Liver (tissue), 9 donors: ENCODE results near the gene ANKLE1. TPM values are rescaled to one million over a fixed set of nuclear protein-coding genes. Genes with fewer than 3 reads are reported as not detected.

ENCODE experiments used
- DNase-seq: peaks from one replicate; pipeline ENCODE4 v3.0.0-alpha.2; 2017; ENCODE audit warnings: low spot score
- H3K27ac ChIP-seq, 2 donors: one replicate each; pipeline ENCODE4 v1.7.0; 2013; ENCODE audit warnings: inconsistent platforms in 2 of 2, low read length in 2 of 2, control low read depth in 1 of 2, low read depth in 1 of 2, mild to moderate bottlenecking in 1 of 2
- H3K27me3 ChIP-seq, 4 donors: one replicate each; pipeline versions ENCODE4 v1.6.1 to v1.7.0; 2013; ENCODE audit warnings: low read length in 3 of 4, inconsistent platforms in 1 of 4, mild to moderate bottlenecking in 1 of 4, moderate library complexity in 1 of 4; ENCODE audit not compliant: control insufficient read depth in 4 of 4, insufficient read depth in 4 of 4
- H3K36me3 ChIP-seq, 4 donors: one replicate each; pipeline versions ENCODE4 v1.6.1 to v1.7.0; 2013; ENCODE audit warnings: low read length in 3 of 4, mild to moderate bottlenecking in 3 of 4, low read depth in 1 of 4, moderate library complexity in 1 of 4; ENCODE audit not compliant: control insufficient read depth in 4 of 4, insufficient read depth in 3 of 4
- H3K4me1 ChIP-seq, 4 donors: one replicate each; pipeline versions ENCODE4 v1.6.1 to v1.7.0; 2013; ENCODE audit warnings: low read length in 3 of 4, mild to moderate bottlenecking in 3 of 4, moderate library complexity in 1 of 4; ENCODE audit not compliant: control insufficient read depth in 4 of 4, insufficient read depth in 4 of 4
- H3K4me3 ChIP-seq, 3 donors: one replicate each; pipeline versions ENCODE4 v1.6.1 to v1.7.0; 2013; ENCODE audit warnings: low read length in 3 of 3, control low read depth in 1 of 3, low read depth in 1 of 3, mild to moderate bottlenecking in 1 of 3
- H3K9ac ChIP-seq, 2 donors: one replicate each; pipeline ENCODE4 v1.7.0; 2013; ENCODE audit warnings: low read length in 2 of 2, mild to moderate bottlenecking in 2 of 2, moderate library complexity in 2 of 2, control low read depth in 1 of 2, low read depth in 1 of 2
- H3K9me3 ChIP-seq, 4 donors: one replicate each; pipeline versions ENCODE4 v1.6.1 to v1.7.0; 2013; ENCODE audit warnings: low read length in 3 of 4; ENCODE audit not compliant: control insufficient read depth in 4 of 4
- ATF3 ChIP-seq: IDR thresholded peaks from 2 replicates; pipeline ENCODE4 v1.6.1; 2016; ENCODE audit warnings: antibody characterized with exemption
- CTCF ChIP-seq: fragments of 150-350 bp; IDR thresholded peaks from 2 replicates; pipeline ENCODE4 v1.5.1; 2017; ENCODE audit warnings: improper control_type of control experiment, low read depth, low read length; ENCODE audit not compliant: missing input control
- EGR1 ChIP-seq, 2 donors: IDR thresholded peaks; 2 replicates each; pipeline ENCODE4 v1.6.1; 2016 to 2018; ENCODE audit warnings: antibody characterized with exemption in 2 of 2, low read depth in 2 of 2
- FOXA1 ChIP-seq: IDR thresholded peaks from 2 replicates; pipeline ENCODE4 v1.6.1; 2016; ENCODE audit warnings: antibody characterized with exemption
- GABPA ChIP-seq, 2 donors: IDR thresholded peaks in 1 of 2; conservative IDR thresholded peaks in 1 of 2; 2 replicates each; pipeline ENCODE4 v1.6.1; 2016; ENCODE audit warnings: antibody characterized with exemption in 2 of 2, mild to moderate bottlenecking in 1 of 2, moderate library complexity in 1 of 2
- HNF4A ChIP-seq, 2 donors: conservative IDR thresholded peaks; 2 replicates each; pipeline ENCODE4 v1.6.1; 2016; ENCODE audit warnings: antibody characterized with exemption in 2 of 2, mild to moderate bottlenecking in 2 of 2
- MAX ChIP-seq: IDR thresholded peaks from 2 replicates; pipeline ENCODE4 v1.6.1; 2016; ENCODE audit warnings: antibody characterized with exemption
- NR2F2 ChIP-seq: IDR thresholded peaks from 2 replicates; pipeline ENCODE4 v1.6.1; 2016; ENCODE audit warnings: antibody characterized with exemption
- SP1 ChIP-seq: IDR thresholded peaks from 2 replicates; pipeline ENCODE4 v1.6.1; 2018; ENCODE audit warnings: antibody characterized with exemption, mild to moderate bottlenecking
- YY1 ChIP-seq: IDR thresholded peaks from 2 replicates; pipeline ENCODE4 v1.6.1; 2016; ENCODE audit warnings: antibody characterized with exemption, mild to moderate bottlenecking
- WGBS: extraction: QIAGEN DNeasy Blood & Tissue Kit; methylation state at CpG from one replicate; pipeline ENCODE4 v1.1.7; 2013; 5-methylcytosine and 5-hydroxymethylcytosine counted together
- polyA plus RNA-seq, 2 donors: library from polyadenylated mRNA; stranded (reverse) in 1 of 2; unstranded in 1 of 2; fragments of 200-250 nt in 1 of 2; fragments of >200 nt in 1 of 2; fragmentation: Nextera tagmentation in 1 of 2; extraction: Ambion mirVana in 1 of 2; gene quantifications; one replicate each; pipeline versions ENCODE4 v1.2.1 to v1.2.3, GENCODE V29; 2013 to 2015
- total RNA-seq, 2 donors: library from RNA; depleted of rRNA; stranded (reverse); fragments of >200 nt; gene quantifications; one replicate each; pipeline ENCODE4 v1.2.3, GENCODE V29; 2014
- donor health status: healthy.
- donor health status: healthy.
- donor health status: healthy.
- donor health status: healthy.
- donor health status: healthy.

Gene ANKLE1
- total and polyA plus RNA-seq, 4 donors, result 0.10 to 43.2 (median 0.29) TPM

- H3K9me3 ChIP-seq, result no peaks in the 10 kb centered on the region
- no peak overlapping the region for H3K9ac ChIP-seq
- H3K4me1 ChIP-seq, result peaks cover 21 to 61% (median 48%) of the 10 kb centered on the region in 4 donors
- TF ChIP-seq HNF4A (conservative IDR thresholded peaks at IDR 0.05), result peak; percentile 25 to 28
- no peak for TF ChIP-seq ATF3
- H3K27ac ChIP-seq, result peak overlapping the region; percentile 41 to 46
- 23% methylated on average over 24 of the region's 27 CpGs for WGBS
- peak; percentile 53 for DNase-seq
- H3K27me3 ChIP-seq, result no peaks in the 10 kb centered on the region
- peaks cover 7 to 23% (median 16%) of the 10 kb centered on the region in 4 donors for H3K36me3 ChIP-seq
- H3K4me3 ChIP-seq, result peak overlapping the region in 1 of 3 donors; percentile 51
Observed at GRCh38 chr19:17235971-17236777, 45.5 kb upstream of the ANKLE1 start.

- Histone ChIP-seq H3K4me3 (no peak overlapping the region), H3K27ac (peak overlapping the region; percentile 41 to 46), H3K4me1 (peaks cover 25 to 67% (median 52%) of the 10 kb centered on the region in 4 donors), H3K36me3 (peaks cover 7 to 16% (median 13%) of the 10 kb centered on the region in 4 donors), H3K9me3 (no peaks in the 10 kb centered on the region), H3K9ac (no peak overlapping the region), H3K27me3 (no peaks in the 10 kb centered on the region)
- WGBS, result 65% methylated on average over 18 of the region's 18 CpGs
- DNase-seq, result no peak
- TF ChIP-seq YY1 (no peak), CTCF (no peak), SP1 (no peak), NR2F2 (no peak), ATF3 (no peak), MAX (no peak), GABPA (IDR thresholded peaks at IDR 0.05 in 1 of 2, conservative IDR thresholded peaks at IDR 0.05 in 1 of 2) (no peak), EGR1 (IDR thresholded peaks at IDR 0.05; ENCODE audit: low read depth in 2 of 2) (no peak)
Observed at GRCh38 chr19:17236811-17237543, 44.7 kb upstream of the ANKLE1 start.

- Histone ChIP-seq H3K27me3 (no peaks in the 10 kb centered on the region), H3K36me3 (peaks cover 2 to 9% (median 7%) of the 10 kb centered on the region in 4 donors), H3K9ac (no peak overlapping the region), H3K9me3 (no peaks in the 10 kb centered on the region), H3K27ac (no peak overlapping the region), H3K4me1 (peaks cover 31 to 77% (median 62%) of the 10 kb centered on the region in 4 donors), H3K4me3 (no peak overlapping the region)
- TF ChIP-seq CTCF (no peak), ATF3 (no peak), FOXA1 (no peak)
- DNase-seq, result no peak
- WGBS, result 87% methylated on average over 13 of the region's 13 CpGs
Observed at GRCh38 chr19:17237747-17238706, 43.7 kb upstream of the ANKLE1 start.
